Measurements from ENCODE around the gene GLI1.
"Not testable (repeated sequence)": the region's sequence is repeated elsewhere in the genome, so short reads cannot be mapped to it uniquely, and the experiment has no call there.

- TF ChIP-seq CTCF (IDR thresholded peaks at IDR 0.05); POLR2A (IDR thresholded peaks at IDR 0.05; ENCODE audit: low read depth); EP300 (IDR thresholded peaks at IDR 0.05): not testable (repeated sequence)
These were observed 54.1 kb downstream of the GLI1 start for GRCh38 chr12:57513677-57514076.

Data from esophagus muscularis mucosa (tissue), 4 donors.